ENCODE measurements around the gene ATP2C2.

Gene ATP2C2

GRCh38 chr16:84366208-84366607 is 2.1 kb upstream of the ATP2C2 start:
- H3K27me3 Mint-ChIP-seq (ENCODE audit: low read depth), result peaks cover 67% of the 10 kb centered on the region
- peaks cover 8% of the 10 kb centered on the region for H3K4me1 Mint-ChIP-seq
- no peak for TF ChIP-seq CTCF (IDR thresholded peaks at IDR 0.05; ENCODE audit: unreplicated experiment in 3 of 3)
- H3K36me3 Mint-ChIP-seq (ENCODE audit: low read depth), result no peaks in the 10 kb centered on the region
- no peaks in the 10 kb centered on the region for H3K9me3 Mint-ChIP-seq
- H3K27ac Mint-ChIP-seq, result no peak overlapping the region
- no peak overlapping the region for H3K4me3 Mint-ChIP-seq

GRCh38 chr16:84367297-84367680 is 1.0 kb upstream of the ATP2C2 start:
- no peak overlapping the region for H3K27ac Mint-ChIP-seq
- H3K36me3 Mint-ChIP-seq (ENCODE audit: low read depth), result no peaks in the 10 kb centered on the region

GRCh38 chr16:84367750-84368307 is 509 bp upstream of the ATP2C2 start:
- Mint-ChIP-seq H3K27ac (no peak overlapping the region), H3K27me3 (ENCODE audit: low read depth) (peaks cover 65% of the 10 kb centered on the region), H3K9me3 (no peaks in the 10 kb centered on the region), H3K4me1 (no peaks in the 10 kb centered on the region), H3K4me3 (peak overlapping the region in 1 of 3 experiments; percentile 29), H3K36me3 (ENCODE audit: low read depth) (no peaks in the 10 kb centered on the region)
- no peak for TF ChIP-seq CTCF (IDR thresholded peaks at IDR 0.05; ENCODE audit: unreplicated experiment in 3 of 3)

More at GRCh38 chr16:84367297-84367680, 1.0 kb upstream of the ATP2C2 start:
- no peak for TF ChIP-seq CTCF (IDR thresholded peaks at IDR 0.05; ENCODE audit: unreplicated experiment in 3 of 3)
- Mint-ChIP-seq H3K9me3 (no peaks in the 10 kb centered on the region), H3K4me3 (peak overlapping the region in 1 of 3 experiments; percentile 40), H3K27me3 (ENCODE audit: low read depth) (peaks cover 71% of the 10 kb centered on the region), H3K4me1 (peaks cover 4% of the 10 kb centered on the region)

GRCh38 chr16:84369105-84369504 is 767 bp downstream of the ATP2C2 start:
- Mint-ChIP-seq H3K4me3 (peak overlapping the region in 2 of 3 experiments; percentile 62 to 67), H3K4me1 (peaks cover 6% of the 10 kb centered on the region), H3K36me3 (ENCODE audit: low read depth) (no peaks in the 10 kb centered on the region), H3K27ac (no peak overlapping the region), H3K27me3 (ENCODE audit: low read depth) (peaks cover 72% of the 10 kb centered on the region), H3K9me3 (no peaks in the 10 kb centered on the region)
- no peak for TF ChIP-seq CTCF (IDR thresholded peaks at IDR 0.05; ENCODE audit: unreplicated experiment in 3 of 3)

- Mint-ChIP-seq H3K4me1 (peaks cover 9% of the 10 kb centered on the region), H3K9me3 (no peaks in the 10 kb centered on the region)
These were observed 1.7 kb downstream of the ATP2C2 start for GRCh38 chr16:84369938-84370627.

More at GRCh38 chr16:84369938-84370627, 1.7 kb downstream of the ATP2C2 start:
- H3K27ac Mint-ChIP-seq, result no peak overlapping the region
- H3K36me3 Mint-ChIP-seq (ENCODE audit: low read depth), result no peaks in the 10 kb centered on the region
- H3K4me3 Mint-ChIP-seq, result peak overlapping the region in 1 of 3 experiments; percentile 9
- peaks cover 80% of the 10 kb centered on the region for H3K27me3 Mint-ChIP-seq (ENCODE audit: low read depth)
- TF ChIP-seq CTCF (IDR thresholded peaks at IDR 0.05; ENCODE audit: unreplicated experiment in 3 of 3), result no peak
